ENCODE data around the gene KCTD17. TPM values are rescaled to one million over a fixed set of nuclear protein-coding genes. Genes with fewer than 3 reads are reported as not detected.

Gene KCTD17
- total RNA-seq, 8 experiments from 2014 or later = 13.9 to 62.2 (median 26.5) TPM

DNA sequence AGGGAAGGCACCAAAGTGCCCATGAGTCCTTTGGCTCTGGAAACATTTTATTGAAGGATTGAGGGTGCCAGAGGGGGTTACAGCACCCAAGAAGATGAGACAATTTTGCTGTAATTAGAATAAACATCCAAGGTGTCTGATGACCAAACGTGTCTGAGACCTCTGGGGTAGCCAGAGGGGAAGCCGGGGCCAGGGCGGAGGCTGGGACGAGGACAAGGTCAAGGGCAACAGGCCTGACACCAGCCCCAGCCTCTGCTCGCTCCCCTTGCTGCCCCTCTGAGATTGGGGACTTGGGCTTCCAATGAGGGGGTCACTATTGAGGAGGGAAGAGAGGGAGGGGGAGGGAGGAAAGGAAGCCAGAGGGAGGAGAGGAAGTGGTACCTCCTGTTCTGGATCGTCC, 32.4 kb downstream of the KCTD17 start:
- no peaks in the 10 kb centered on the region for H3K4me1 ChIP-seq (replicated peaks in 1 of 2)
- in situ Hi-C loops (cut with MboI; ENCODE audit: low pct_unique_long_range_greater_than_20kb in 2 of 9, low sequenced_read_pairs in 9 of 9, unreplicated experiment in 9 of 9) = no loop called here
- H3K4me3 ChIP-seq = no peak overlapping the region
- 57 to 87% (median 66%) methylated on average over 1 to 3 of the region's 6 CpGs; no CpG with 5 or more reads in 6 of the 10 experiments for WGBS, 10 experiments
- no peak overlapping the region for H3K27ac ChIP-seq
- ATAC-seq (replicated peaks in 6 of 8) = no peak

- Histone ChIP-seq H3K4me1 (replicated peaks in 1 of 2) (no peaks in the 10 kb centered on the region), H3K27ac (no peak overlapping the region), H3K4me3 (no peak overlapping the region)
- ATAC-seq (replicated peaks in 6 of 8) = no peak
- in situ Hi-C loops (cut with MboI; ENCODE audit: low pct_unique_long_range_greater_than_20kb in 2 of 9, low sequenced_read_pairs in 9 of 9, unreplicated experiment in 9 of 9) = no loop called here
- 68 to 80% (median 73%) methylated on average over 1 to 5 of the region's 10 CpGs; no CpG with 5 or more reads in 6 of the 10 experiments for WGBS, 10 experiments
Observed at GRCh38 chr22:37084385-37084784, 32.8 kb downstream of the KCTD17 start.

DNA sequence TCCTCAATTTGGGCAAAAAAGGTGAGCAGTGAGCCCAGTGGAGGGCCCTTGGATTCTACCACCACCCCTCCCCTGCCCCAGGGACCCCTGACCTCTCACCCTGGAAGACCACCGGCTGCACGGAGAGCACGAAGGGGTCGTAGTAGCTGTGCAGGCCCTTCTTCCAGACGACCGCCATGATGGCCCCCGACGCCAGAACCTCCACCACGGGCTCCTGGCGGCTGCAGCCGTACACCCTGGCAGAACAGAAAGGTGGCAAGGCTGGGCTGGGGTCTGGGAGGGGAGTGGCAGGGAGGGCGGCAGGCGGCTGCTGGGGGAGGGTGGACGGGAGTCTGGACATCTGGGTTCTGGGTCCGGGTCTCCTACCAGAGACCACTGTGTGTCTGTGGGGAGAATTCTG, 34.6 kb downstream of the KCTD17 start:
- Histone ChIP-seq H3K4me3 (no peak overlapping the region), H3K27ac (no peak overlapping the region), H3K4me1 (replicated peaks in 1 of 2) (peaks cover 0 to 1% of the 10 kb centered on the region in 2 donors)
- no peak for ATAC-seq (replicated peaks in 6 of 8)
- in situ Hi-C loops (cut with MboI; ENCODE audit: low pct_unique_long_range_greater_than_20kb in 2 of 9, low sequenced_read_pairs in 9 of 9, unreplicated experiment in 9 of 9) = no loop called here
- WGBS, 10 experiments = no CpG with 5 or more reads among the region's 15 CpGs

- 0 to 40% methylated on average over 1 to 3 of the region's 6 CpGs; no CpG with 5 or more reads in 8 of the 10 experiments for WGBS, 10 experiments
- H3K27ac ChIP-seq = no peak overlapping the region
- H3K4me1 ChIP-seq (replicated peaks in 1 of 2) = peaks cover 0 to 12% of the 10 kb centered on the region in 2 donors
- in situ Hi-C loops (cut with MboI; ENCODE audit: low pct_unique_long_range_greater_than_20kb in 2 of 9, low sequenced_read_pairs in 9 of 9, unreplicated experiment in 9 of 9) = no loop called here
- no peak overlapping the region for H3K4me3 ChIP-seq
- ATAC-seq (replicated peaks in 6 of 8) = peak in 3 of 8 experiments; percentile 84 to 91 (median 90)
Observed at GRCh38 chr22:37088108-37088605, 36.6 kb downstream of the KCTD17 start.

- 25 to 93% (median 70%) methylated on average over 2 to 5 of the region's 17 CpGs; no CpG with 5 or more reads in 2 of the 10 experiments for WGBS, 10 experiments
- Histone ChIP-seq H3K27ac (no peak overlapping the region), H3K4me1 (replicated peaks in 1 of 2) (peaks cover 0 to 12% of the 10 kb centered on the region in 2 donors), H3K4me3 (no peak overlapping the region)
- in situ Hi-C loops (cut with MboI; ENCODE audit: low pct_unique_long_range_greater_than_20kb in 2 of 9, low sequenced_read_pairs in 9 of 9, unreplicated experiment in 9 of 9) = no loop called here
- no peak for ATAC-seq (replicated peaks in 6 of 8)
Observed at GRCh38 chr22:37088750-37089408, 37.3 kb downstream of the KCTD17 start.

DNA sequence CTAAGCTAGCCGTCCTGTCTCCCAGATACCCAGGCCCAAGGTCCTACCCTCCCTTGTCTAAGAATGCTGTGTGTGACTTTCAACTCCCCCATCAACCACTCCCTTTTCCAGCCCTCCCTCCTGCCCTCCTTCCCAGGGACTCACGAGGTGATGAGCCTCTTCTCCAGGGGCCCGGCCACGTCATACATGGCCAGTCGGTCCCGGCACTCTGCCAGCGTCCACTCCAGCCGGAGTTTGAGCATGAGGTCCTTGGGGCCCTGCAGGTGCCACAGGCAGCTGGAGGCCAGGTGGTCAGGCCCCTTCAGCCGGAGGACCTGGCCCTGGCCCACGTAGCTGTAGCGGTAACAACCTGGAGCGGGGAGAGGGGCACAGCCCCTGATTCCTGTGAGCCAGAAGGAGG, 37.9 kb downstream of the KCTD17 start:
- 30 to 100% (median 63%) methylated on average over 1 to 3 of the region's 12 CpGs; no CpG with 5 or more reads in 6 of the 10 experiments for WGBS, 10 experiments
- ATAC-seq (replicated peaks in 6 of 8) = peak in 2 of 8 experiments; percentile 18 to 37
- H3K4me3 ChIP-seq = no peak overlapping the region
- in situ Hi-C loops (cut with MboI; ENCODE audit: low pct_unique_long_range_greater_than_20kb in 2 of 9, low sequenced_read_pairs in 9 of 9, unreplicated experiment in 9 of 9) = no loop called here
- peaks cover 0 to 12% of the 10 kb centered on the region in 2 donors for H3K4me1 ChIP-seq (replicated peaks in 1 of 2)
- H3K27ac ChIP-seq = no peak overlapping the region

- no peak overlapping the region for H3K4me3 ChIP-seq
- peak in 5 of 8 experiments; percentile 82 to 92 (median 85) for ATAC-seq (replicated peaks in 6 of 8)
- in situ Hi-C loops (cut with MboI; ENCODE audit: low pct_unique_long_range_greater_than_20kb in 2 of 9, low sequenced_read_pairs in 9 of 9, unreplicated experiment in 9 of 9) = no loop called here
Observed at GRCh38 chr22:37090920-37091695, 39.6 kb downstream of the KCTD17 start.

DNA sequence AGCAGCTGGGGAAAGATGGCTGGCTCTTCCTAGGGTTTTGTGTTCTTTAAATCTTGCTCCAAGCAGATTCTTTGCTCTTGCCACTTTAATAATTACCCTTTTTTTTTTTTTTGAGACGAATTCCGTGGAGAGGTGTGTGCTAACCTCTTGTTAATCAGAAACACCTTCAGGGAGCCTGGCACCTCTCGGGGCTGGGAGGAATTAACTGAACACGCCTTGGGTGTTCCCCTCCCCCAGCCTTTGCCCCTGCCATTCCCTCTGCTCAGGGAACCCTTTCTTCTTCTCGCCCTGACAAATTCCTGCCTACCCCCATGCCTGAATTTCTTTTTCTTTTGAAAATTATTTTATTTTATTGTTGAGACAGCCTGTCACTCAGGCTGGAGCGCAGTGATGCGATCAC, 40.5 kb downstream of the KCTD17 start:
- Histone ChIP-seq H3K27ac (no peak overlapping the region), H3K4me3 (no peak overlapping the region), H3K4me1 (replicated peaks in 1 of 2) (peaks cover 0 to 13% of the 10 kb centered on the region in 2 donors)
- no peak for ATAC-seq (replicated peaks in 6 of 8)
- in situ Hi-C loops (cut with MboI; ENCODE audit: low pct_unique_long_range_greater_than_20kb in 2 of 9, low sequenced_read_pairs in 9 of 9, unreplicated experiment in 9 of 9) = no loop called here
- 18 to 60% (median 50%) methylated on average over 1 to 5 of the region's 7 CpGs; no CpG with 5 or more reads in 7 of the 10 experiments for WGBS, 10 experiments

More at GRCh38 chr22:37090920-37091695, 39.6 kb downstream of the KCTD17 start:
- WGBS, 10 experiments = 74 to 100% (median 82%) methylated on average over 1 to 5 of the region's 9 CpGs; no CpG with 5 or more reads in 6 of the 10 experiments
- Histone ChIP-seq H3K4me1 (replicated peaks in 1 of 2) (peaks cover 0 to 12% of the 10 kb centered on the region in 2 donors), H3K27ac (no peak overlapping the region)

DNA sequence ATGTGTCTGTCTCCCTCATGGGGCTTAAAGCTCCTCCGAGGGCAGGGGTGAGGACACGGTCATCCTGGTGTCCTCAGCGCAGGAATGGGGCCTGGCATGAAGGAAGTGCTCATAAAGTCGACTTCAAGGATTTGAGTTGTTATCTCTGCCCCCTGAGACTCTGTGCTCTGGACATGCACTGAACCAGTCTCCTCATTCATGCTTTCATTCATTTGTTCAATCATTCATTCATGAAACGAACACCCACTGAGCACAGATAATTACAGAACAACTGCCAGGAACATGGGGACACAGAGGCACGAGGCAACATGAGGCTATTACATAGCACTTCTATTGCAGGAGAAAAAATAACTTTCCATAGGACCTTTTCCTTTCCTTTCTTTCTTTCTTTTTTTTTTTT, 41.5 kb downstream of the KCTD17 start:
- Histone ChIP-seq H3K4me3 (no peak overlapping the region), H3K4me1 (replicated peaks in 1 of 2) (peaks cover 0 to 15% of the 10 kb centered on the region in 2 donors), H3K27ac (no peak overlapping the region)
- in situ Hi-C loops (cut with MboI; ENCODE audit: low pct_unique_long_range_greater_than_20kb in 2 of 9, low sequenced_read_pairs in 9 of 9, unreplicated experiment in 9 of 9) = no loop called here
- ATAC-seq (replicated peaks in 6 of 8) = no peak
- WGBS, 10 experiments = 0 to 77% (median 37%) methylated on average over 1 to 6 of the region's 6 CpGs; no CpG with 5 or more reads in 2 of the 10 experiments

DNA sequence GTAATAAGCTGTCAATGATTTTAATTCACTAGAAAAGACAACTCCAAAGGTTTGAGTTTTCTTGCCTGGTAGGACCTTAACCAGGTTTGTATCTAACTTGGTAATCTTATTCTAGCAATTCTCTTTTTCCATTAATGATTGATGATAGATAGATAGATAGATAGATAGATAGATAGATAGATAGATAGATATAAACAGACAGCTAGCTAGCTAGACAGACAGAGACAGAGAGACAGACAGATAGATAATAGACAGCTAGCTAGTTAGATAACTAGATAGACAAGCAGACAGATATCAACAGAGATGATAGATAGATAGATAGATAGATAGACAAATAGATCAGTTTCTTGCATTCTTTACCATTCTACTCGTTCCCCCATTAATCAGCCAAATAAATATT, 42.7 kb downstream of the KCTD17 start:
- Histone ChIP-seq H3K4me1 (replicated peaks in 1 of 2) (peaks cover 0 to 15% of the 10 kb centered on the region in 2 donors), H3K27ac (no peak overlapping the region), H3K4me3 (no peak overlapping the region)
- in situ Hi-C loops (cut with MboI; ENCODE audit: low pct_unique_long_range_greater_than_20kb in 2 of 9, low sequenced_read_pairs in 9 of 9, unreplicated experiment in 9 of 9) = no loop called here
- WGBS, 10 experiments = 0 to 80% (median 14%) methylated on average over 1 of the region's 1 CpG; no CpG with 5 or more reads in 2 of the 10 experiments
- no peak for ATAC-seq (replicated peaks in 6 of 8)

DNA sequence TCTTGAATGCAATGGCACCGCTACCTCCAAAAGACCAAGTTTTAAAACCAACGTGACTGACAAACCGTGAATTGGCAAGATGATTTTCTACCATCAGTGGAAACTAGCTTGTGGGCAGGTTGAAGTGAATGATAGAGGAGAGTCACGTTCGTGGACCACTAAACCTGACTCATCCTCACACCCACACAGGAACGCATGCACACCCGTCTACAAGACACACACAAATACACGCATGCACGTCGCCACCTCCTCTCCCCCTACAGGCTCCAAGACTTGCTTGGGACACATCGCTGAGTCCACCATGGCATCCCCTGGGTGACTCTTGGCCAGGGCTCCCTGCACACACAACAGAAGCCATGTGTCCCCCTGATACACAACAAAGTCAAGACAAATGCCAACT, 43.6 kb downstream of the KCTD17 start:
- H3K27ac ChIP-seq = no peak overlapping the region
- ATAC-seq (replicated peaks in 6 of 8) = no peak
- no peak overlapping the region for H3K4me3 ChIP-seq
- peaks cover 0 to 15% of the 10 kb centered on the region in 2 donors for H3K4me1 ChIP-seq (replicated peaks in 1 of 2)
- WGBS, 10 experiments = 48 to 100% (median 66%) methylated on average over 2 to 10 of the region's 11 CpGs; no CpG with 5 or more reads in 3 of the 10 experiments
- in situ Hi-C loops (cut with MboI; ENCODE audit: low pct_unique_long_range_greater_than_20kb in 2 of 9, low sequenced_read_pairs in 9 of 9, unreplicated experiment in 9 of 9) = no loop called here

- ATAC-seq (replicated peaks in 6 of 8) = peak in 2 of 8 experiments; percentile 20 to 63
- no peak overlapping the region for H3K4me3 ChIP-seq
- in situ Hi-C loops (cut with MboI; ENCODE audit: low pct_unique_long_range_greater_than_20kb in 2 of 9, low sequenced_read_pairs in 9 of 9, unreplicated experiment in 9 of 9) = no loop called here
- peaks cover 0 to 15% of the 10 kb centered on the region in 2 donors for H3K4me1 ChIP-seq (replicated peaks in 1 of 2)
- WGBS, 10 experiments = 72 to 76% methylated on average over 2 to 3 of the region's 13 CpGs; no CpG with 5 or more reads in 8 of the 10 experiments
- no peak overlapping the region for H3K27ac ChIP-seq
Observed at GRCh38 chr22:37097346-37097745, 45.8 kb downstream of the KCTD17 start.

DNA sequence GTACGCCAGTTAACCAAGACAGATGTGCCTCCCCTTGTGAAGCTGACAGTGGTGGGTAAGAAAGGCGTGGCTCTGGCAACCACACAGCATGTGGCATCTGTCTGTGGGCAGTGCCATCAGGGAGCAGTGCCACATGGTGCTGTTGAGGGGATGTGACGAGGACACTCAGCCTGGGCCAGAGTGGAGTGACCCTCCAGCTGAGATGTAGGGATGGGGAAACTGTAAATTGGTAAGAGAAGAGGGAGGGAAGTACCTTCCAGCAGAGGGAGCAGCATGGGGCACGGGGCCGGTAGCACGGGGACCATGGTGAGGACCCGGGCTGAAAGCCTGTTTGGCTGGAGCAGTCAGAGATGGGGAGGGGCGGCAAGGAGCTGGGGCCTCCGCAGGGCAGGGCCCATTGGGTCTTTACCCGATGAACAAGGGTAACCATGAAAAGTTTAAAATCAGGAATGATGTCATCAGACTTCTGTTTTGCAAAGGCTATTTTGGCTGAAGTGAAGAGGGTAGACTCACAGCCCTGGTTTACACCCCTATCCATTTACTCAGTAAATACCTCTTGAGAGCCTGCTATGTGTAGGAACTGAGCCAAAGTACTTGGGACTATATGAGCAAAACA, 47.5 kb downstream of the KCTD17 start:
- Histone ChIP-seq H3K4me1 (replicated peaks in 1 of 2) (peaks cover 0 to 20% of the 10 kb centered on the region in 2 donors), H3K4me3 (no peak overlapping the region), H3K27ac (no peak overlapping the region)
- ATAC-seq (replicated peaks in 6 of 8) = peak in 1 of 8 experiments; percentile 27
- 18 to 83% (median 70%) methylated on average over 1 to 2 of the region's 10 CpGs; no CpG with 5 or more reads in 6 of the 10 experiments for WGBS, 10 experiments
- in situ Hi-C loops (cut with MboI; ENCODE audit: low pct_unique_long_range_greater_than_20kb in 2 of 9, low sequenced_read_pairs in 9 of 9, unreplicated experiment in 9 of 9) = no loop called here
